ENCODE results near the gene ELN. TPM values are rescaled to one million over a fixed set of nuclear protein-coding genes. Genes with fewer than 3 reads are reported as not detected.

ELN gene
- polyA plus RNA-seq, 1 donor (not counting 4 experiments of a cell fraction or from before 2014, with no cell fraction given) = not detected

- no peak for FAIRE-seq
- no peaks in the 10 kb centered on the region for H3K9me3 ChIP-seq (ENCODE audit: control insufficient read depth, low read depth, low read length)
- no peak overlapping the region for H2AFZ ChIP-seq (ENCODE audit: control insufficient read depth, low read length)
Measured at GRCh38 chr7:74115326-74115725, 87.4 kb downstream of the ELN start.

GRCh38 chr7:74116356-74116755 is 88.4 kb downstream of the ELN start:
- H4K20me1 ChIP-seq (ENCODE audit: control insufficient read depth, extremely low read depth, insufficient read depth, low read length) = no peaks in the 10 kb centered on the region
- no peaks in the 10 kb centered on the region for H3K79me2 ChIP-seq (ENCODE audit: control insufficient read depth, insufficient read depth, low read length)
- no peak overlapping the region for H3K4me3 ChIP-seq (ENCODE audit: control insufficient read depth in 2 of 3, extremely low read depth in 1 of 3, insufficient read depth in 2 of 3, low read depth in 1 of 3, low read length in 3 of 3)
- H3K27ac ChIP-seq (ENCODE audit: control insufficient read depth, insufficient read depth, low read length) = no peak overlapping the region
- no peak overlapping the region for H3K4me2 ChIP-seq (ENCODE audit: control insufficient read depth, extremely low read depth, insufficient read depth, low read depth, low read length)
- no peaks in the 10 kb centered on the region for H3K9me1 ChIP-seq (ENCODE audit: control insufficient read depth, extremely low read depth, insufficient read depth, low read length)
- dilution Hi-C loops (cut with MboI; ENCODE audit: extremely low pct_ligation_motif_present, low sequenced_read_pairs) = no loop called here
- no peaks in the 10 kb centered on the region for H3K9me3 ChIP-seq (ENCODE audit: control insufficient read depth, low read depth, low read length)
- no peak overlapping the region for H2AFZ ChIP-seq (ENCODE audit: control insufficient read depth, low read length)
- no peak for FAIRE-seq
- H3K4me1 ChIP-seq (ENCODE audit: control insufficient read depth, extremely low read depth, insufficient read depth, low read length) = no peaks in the 10 kb centered on the region
- H3K36me3 ChIP-seq (ENCODE audit: control insufficient read depth in 2 of 2, extremely low read depth in 1 of 2, insufficient read depth in 2 of 2, low read length in 2 of 2) = peaks cover 15 to 19% of the 10 kb centered on the region in 2 experiments
- H3K27me3 ChIP-seq (ENCODE audit: control insufficient read depth, extremely low read depth, insufficient read depth, low read length) = no peaks in the 10 kb centered on the region
- TF ChIP-seq EZH2 (IDR thresholded peaks at IDR 0.05; ENCODE audit: low read length) (no peak), CTCF (optimal IDR thresholded peaks at IDR 0.05 in 1 of 3, IDR thresholded peaks at IDR 0.05 in 1 of 3, conservative IDR thresholded peaks at IDR 0.05 in 1 of 3; ENCODE audit: extremely low read depth in 1 of 3, insufficient read depth in 2 of 3, low read length in 3 of 3) (no peak)
- H3K9ac ChIP-seq (ENCODE audit: control insufficient read depth, extremely low read depth, insufficient read depth, low read length) = no peak overlapping the region
- no peak for DNase-seq (ENCODE audit: low read depth, low spot score)

More at GRCh38 chr7:74115326-74115725, 87.4 kb downstream of the ELN start:
- no peak overlapping the region for H3K27ac ChIP-seq (ENCODE audit: control insufficient read depth, insufficient read depth, low read length)
- TF ChIP-seq CTCF (optimal IDR thresholded peaks at IDR 0.05 in 1 of 3, IDR thresholded peaks at IDR 0.05 in 1 of 3, conservative IDR thresholded peaks at IDR 0.05 in 1 of 3; ENCODE audit: extremely low read depth in 1 of 3, insufficient read depth in 2 of 3, low read length in 3 of 3) = no peak
- no peak for TF ChIP-seq EZH2 (IDR thresholded peaks at IDR 0.05; ENCODE audit: low read length)
- dilution Hi-C loops (cut with MboI; ENCODE audit: extremely low pct_ligation_motif_present, low sequenced_read_pairs) = no loop called here
- no peak overlapping the region for H3K4me2 ChIP-seq (ENCODE audit: control insufficient read depth, extremely low read depth, insufficient read depth, low read depth, low read length)
- H4K20me1 ChIP-seq (ENCODE audit: control insufficient read depth, extremely low read depth, insufficient read depth, low read length) = no peaks in the 10 kb centered on the region
- peaks cover 13 to 16% of the 10 kb centered on the region in 2 experiments for H3K36me3 ChIP-seq (ENCODE audit: control insufficient read depth in 2 of 2, extremely low read depth in 1 of 2, insufficient read depth in 2 of 2, low read length in 2 of 2)
- no peaks in the 10 kb centered on the region for H3K79me2 ChIP-seq (ENCODE audit: control insufficient read depth, insufficient read depth, low read length)
- no peaks in the 10 kb centered on the region for H3K27me3 ChIP-seq (ENCODE audit: control insufficient read depth, extremely low read depth, insufficient read depth, low read length)
- DNase-seq (ENCODE audit: low read depth, low spot score) = no peak
- H3K4me1 ChIP-seq (ENCODE audit: control insufficient read depth, extremely low read depth, insufficient read depth, low read length) = no peaks in the 10 kb centered on the region
- no peak overlapping the region for H3K4me3 ChIP-seq (ENCODE audit: control insufficient read depth in 2 of 3, extremely low read depth in 1 of 3, insufficient read depth in 2 of 3, low read depth in 1 of 3, low read length in 3 of 3)
- no peaks in the 10 kb centered on the region for H3K9me1 ChIP-seq (ENCODE audit: control insufficient read depth, extremely low read depth, insufficient read depth, low read length)
- H3K9ac ChIP-seq (ENCODE audit: control insufficient read depth, extremely low read depth, insufficient read depth, low read length) = no peak overlapping the region

Other genes with a start within 250 kb of the ELN start
- 7.2 to 14.8 TPM (median 13.7 TPM) in 3 replicates for gene CLDN4, start 197.2 kb upstream of the ELN start, polyA plus RNA-seq
- 0.90 to 1.4 TPM (median 0.97 TPM) in 3 replicates for gene METTL27, start 185.7 kb upstream of the ELN start, polyA plus RNA-seq
- gene TMEM270, start 167.0 kb upstream of the ELN start, polyA plus RNA-seq = not detected in 3 replicates
- gene LIMK1, start 55.6 kb downstream of the ELN start, polyA plus RNA-seq = 13.3 to 23.2 TPM (median 22.3 TPM) in 3 replicates
- gene EIF4H, start 146.2 kb downstream of the ELN start, polyA plus RNA-seq = 286 to 340 TPM (median 339 TPM) in 3 replicates
- gene LAT2, start 181.8 kb downstream of the ELN start, polyA plus RNA-seq = 0.49 to 0.82 TPM (median 0.63 TPM) in 3 replicates
- 14.5 to 24.9 TPM (median 24.7 TPM) in 3 replicates for gene RFC2, start 226.2 kb downstream of the ELN start, polyA plus RNA-seq